CD4-positive, alpha-beta T cell treated with Interleukin-4 for 4 hours (primary cell): Measurements from ENCODE around the gene GRIA3.
"Not testable (repeated sequence)": the region's sequence is repeated elsewhere in the genome, so short reads cannot be mapped to it uniquely, and the experiment has no call there.

Experiments used
- DNase-seq: peaks from one replicate; pipeline ENCODE4 v3.0.0-alpha.2; 2020

Gene GRIA3

GRCh38 chrX:123277821-123278220 is 93.7 kb downstream of the GRIA3 start:
- DNase-seq, result no peak

GRCh38 chrX:123282241-123282640 is 98.2 kb downstream of the GRIA3 start:
- no peak for DNase-seq

GRCh38 chrX:123283407-123283806 is 99.3 kb downstream of the GRIA3 start:
- not testable (repeated sequence) for DNase-seq

- no peak for DNase-seq
These were observed 107.5 kb downstream of the GRIA3 start for GRCh38 chrX:123291623-123292022.

- DNase-seq, result no peak
These were observed 113.9 kb downstream of the GRIA3 start for GRCh38 chrX:123298026-123298425.

- DNase-seq, result no peak
These were observed 119.4 kb downstream of the GRIA3 start for GRCh38 chrX:123303429-123303828.

GRCh38 chrX:123308658-123309057 is 124.6 kb downstream of the GRIA3 start:
- no peak for DNase-seq

- no peak for DNase-seq
These were observed 126.0 kb downstream of the GRIA3 start for GRCh38 chrX:123310112-123310511.

- no peak for DNase-seq
These were observed 127.4 kb downstream of the GRIA3 start for GRCh38 chrX:123311486-123311885.

GRCh38 chrX:123313486-123313885 is 129.4 kb downstream of the GRIA3 start:
- no peak for DNase-seq

GRCh38 chrX:123320622-123321021 is 136.5 kb downstream of the GRIA3 start:
- DNase-seq, result no peak

- no peak for DNase-seq
These were observed 138.5 kb downstream of the GRIA3 start for GRCh38 chrX:123322536-123322935.

- DNase-seq, result no peak
These were observed 140.5 kb downstream of the GRIA3 start for GRCh38 chrX:123324625-123325024.

GRCh38 chrX:123330229-123330942 is 146.3 kb downstream of the GRIA3 start:
- DNase-seq, result no peak

- no peak for DNase-seq
These were observed 147.3 kb downstream of the GRIA3 start for GRCh38 chrX:123331349-123331748.

GRCh38 chrX:123331859-123332258 is 147.8 kb downstream of the GRIA3 start:
- no peak for DNase-seq

GRCh38 chrX:123336666-123337065 is 152.6 kb downstream of the GRIA3 start:
- DNase-seq, result no peak

GRCh38 chrX:123337886-123338639 is 154.0 kb downstream of the GRIA3 start:
- no peak for DNase-seq

- DNase-seq, result no peak
These were observed 155.3 kb downstream of the GRIA3 start for GRCh38 chrX:123339221-123339905.

- DNase-seq, result no peak
These were observed 156.6 kb downstream of the GRIA3 start for GRCh38 chrX:123340696-123341095.

- no peak for DNase-seq
These were observed 164.4 kb downstream of the GRIA3 start for GRCh38 chrX:123348468-123348867.

GRCh38 chrX:123350226-123350625 is 166.1 kb downstream of the GRIA3 start:
- DNase-seq, result no peak

GRCh38 chrX:123357941-123358340 is 173.9 kb downstream of the GRIA3 start:
- DNase-seq, result no peak

- no peak for DNase-seq
These were observed 174.4 kb downstream of the GRIA3 start for GRCh38 chrX:123358457-123358856.
